Posterior vena cava (tissue), 2 donors: ENCODE results near the gene DMAC1. TPM values are rescaled to one million over a fixed set of nuclear protein-coding genes. Genes with fewer than 3 reads are reported as not detected.

Experiments
- DNase-seq: peaks from one replicate; pipeline ENCODE4 v3.0.0-alpha.2; 2020; ENCODE audit warnings: low spot score
- intact Hi-C, 2 donors: fragments of 100-400 bp; cut with DNase I; formaldehyde crosslinking; loops; one replicate each; pipeline versions ENCODE4 v1.14.1 to v1.14.2; 2022 to 2023
- long read RNA-seq, 2 donors: library from polyadenylated mRNA; unstranded; transcript quantifications; one replicate each; pipeline ENCODE4 v2.0.0, GENCODE V29; 2020 to 2021
- total RNA-seq, 2 donors: library from RNA; stranded (reverse); fragmentation: NEBNext Ultra II Directional; extraction: Animal tissue kit (Norgen Biotek cat#: 25700); gene quantifications; one replicate each; pipeline ENCODE4 v1.2.1, GENCODE V29; 2021
- donor health status: DM: yes; HTN: yes; CAD: no.
- donor health status: DM: yes; HTN: yes; CAD: no.

DMAC1 gene
- total RNA-seq, result 10 to 100 TPM; 35.6 to 45.2 TPM
- long read RNA-seq, donor 1, transcript DMAC1-201 (2 exons, 2,755 nt), result major isoform, 19 of 22 reads
- long read RNA-seq, donor 1, partial matches to known transcripts, result 0 of 22 reads
- long read RNA-seq, donor 1, other reads (novel, unspliced or antisense), result 3 of 22 reads
- long read RNA-seq, donor 2, transcript DMAC1-201 (2 exons, 2,755 nt), result major isoform, 25 of 28 reads
- long read RNA-seq, donor 2, partial matches to known transcripts, result 0 of 28 reads
- long read RNA-seq, donor 2, other reads (novel, unspliced or antisense), result 3 of 28 reads

- intact Hi-C loops, result no loop called here
- DNase-seq, result peak; percentile 92
Measured at GRCh38 chr9:7799234-7799943, at the start of gene DMAC1. Gene DMAC1 (minus strand): TSS chr9:7799778. CDS start chr9:7799734, 44 bp downstream.

GRCh38 chr9:7849362-7849761, 49.8 kb upstream of the DMAC1 start:
- intact Hi-C loops, result no loop called here
- no peak for DNase-seq

GRCh38 chr9:7848498-7848897, 48.9 kb upstream of the DMAC1 start:
- intact Hi-C loops, result no loop called here
- no peak for DNase-seq

- no peak for DNase-seq
- intact Hi-C loops, result no loop called here
Measured at GRCh38 chr9:7844242-7844641, 44.7 kb upstream of the DMAC1 start.

GRCh38 chr9:7841831-7842230, 42.3 kb upstream of the DMAC1 start:
- intact Hi-C loops, result no loop called here

DNA sequence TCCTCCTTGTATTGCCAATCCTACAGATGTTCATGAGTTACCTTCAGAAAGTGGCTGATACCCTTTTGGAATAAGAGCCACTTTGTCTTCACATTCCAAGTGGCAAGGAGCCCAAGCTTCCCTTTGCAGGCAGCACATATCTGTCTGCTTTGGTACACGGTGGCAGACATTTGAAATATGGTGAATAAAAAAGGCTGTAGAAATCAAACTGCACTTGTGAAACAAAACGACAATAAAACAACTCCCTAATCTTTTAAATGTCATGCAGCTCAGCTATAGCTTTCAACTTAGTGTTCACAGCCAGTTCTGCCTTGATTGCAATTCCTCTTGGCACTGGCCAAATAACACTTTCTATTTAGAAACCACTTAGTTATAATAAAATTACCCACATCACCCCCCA, 35.0 kb upstream of the DMAC1 start:
- no peak for DNase-seq
- intact Hi-C loops, result no loop called here

More at GRCh38 chr9:7841831-7842230, 42.3 kb upstream of the DMAC1 start:
- no peak for DNase-seq

- DNase-seq, result no peak
- intact Hi-C loops, result no loop called here
Measured at GRCh38 chr9:7828334-7828733, 28.8 kb upstream of the DMAC1 start.

- DNase-seq, result no peak
- intact Hi-C loops, result no loop called here
Measured at GRCh38 chr9:7827792-7828191, 28.2 kb upstream of the DMAC1 start.

DNA sequence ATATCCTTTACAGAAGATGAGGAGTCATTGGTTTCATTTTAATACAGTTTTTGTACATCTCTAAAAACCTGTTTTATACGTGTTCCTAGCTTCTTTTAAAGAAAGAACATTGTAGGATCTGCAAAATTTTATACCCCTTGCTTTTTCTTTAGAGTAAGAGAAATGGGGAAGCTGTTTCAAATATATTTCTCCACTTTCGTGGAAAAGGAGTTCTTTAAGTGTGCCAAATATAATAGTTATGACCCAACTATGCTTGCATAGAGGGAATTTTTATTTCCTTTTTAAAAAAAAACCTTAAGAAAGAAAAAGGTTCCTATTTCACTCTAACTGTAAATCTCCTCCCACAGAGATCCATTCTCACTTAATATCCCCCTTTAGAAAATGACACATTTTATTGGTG, 27.5 kb upstream of the DMAC1 start:
- no peak for DNase-seq
- intact Hi-C loops, result no loop called here

DNA sequence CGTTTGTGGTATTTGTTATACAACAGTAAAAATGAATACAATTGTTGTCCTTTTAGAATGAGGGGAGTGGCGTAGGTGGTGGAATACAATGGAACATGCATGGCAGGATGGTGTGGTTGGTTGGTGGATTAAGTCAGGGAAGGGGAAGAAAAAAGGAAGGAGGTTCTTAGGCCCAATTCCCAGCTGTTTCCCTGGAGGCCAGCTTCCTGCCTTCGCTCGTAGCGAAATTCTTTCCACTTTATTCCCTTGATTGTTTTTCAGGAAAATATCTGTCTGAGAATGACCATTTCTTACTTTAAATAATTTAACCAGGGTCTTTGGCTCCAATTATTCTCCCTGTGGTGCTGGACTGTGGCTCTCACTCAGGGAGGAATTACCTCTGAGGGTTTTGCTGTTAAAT, 24.1 kb upstream of the DMAC1 start:
- intact Hi-C loops, result no loop called here
- DNase-seq, result no peak

DNA sequence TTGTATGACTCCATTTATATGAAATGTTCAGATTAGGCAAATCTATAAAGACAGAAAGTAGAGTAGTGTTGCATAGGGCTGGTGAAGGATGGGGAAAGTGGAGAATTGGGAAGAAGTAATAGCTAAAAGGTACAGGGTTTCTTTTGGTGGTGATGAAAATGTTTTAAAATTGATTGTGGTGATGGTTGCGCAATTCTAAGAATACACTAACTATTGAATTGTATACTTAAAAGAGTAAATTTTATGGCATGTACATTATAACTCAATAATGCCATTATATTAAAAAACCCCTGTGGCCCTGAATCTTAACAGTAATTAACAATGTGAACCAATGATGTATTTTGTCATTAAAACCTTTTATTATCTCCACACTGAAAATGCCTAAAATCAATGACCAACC, 20.4 kb upstream of the DMAC1 start:
- intact Hi-C loops, result no loop called here
- no peak for DNase-seq

DNA sequence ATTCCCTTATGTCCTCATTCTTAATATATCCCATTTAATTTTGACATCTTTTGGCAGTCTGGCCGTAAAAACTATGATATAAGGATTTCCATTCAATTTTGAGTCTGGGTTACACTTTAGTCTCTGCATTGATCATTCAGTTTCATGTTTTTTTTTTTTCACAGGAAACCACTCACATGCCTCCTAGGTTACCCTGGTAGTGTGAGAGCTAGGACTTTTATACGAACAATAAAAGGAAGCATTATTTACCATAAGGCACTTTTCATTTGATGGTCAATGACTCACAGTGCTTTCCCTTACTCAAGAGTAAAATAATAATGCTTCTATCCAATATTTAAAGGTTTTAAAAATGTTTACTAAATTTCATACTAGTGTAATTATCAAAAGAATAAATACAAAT, 16.4 kb upstream of the DMAC1 start:
- no peak for DNase-seq
- intact Hi-C loops, result no loop called here

- no peak for DNase-seq
- intact Hi-C loops, result no loop called here
Measured at GRCh38 chr9:7813030-7813429, 13.5 kb upstream of the DMAC1 start.

DNA sequence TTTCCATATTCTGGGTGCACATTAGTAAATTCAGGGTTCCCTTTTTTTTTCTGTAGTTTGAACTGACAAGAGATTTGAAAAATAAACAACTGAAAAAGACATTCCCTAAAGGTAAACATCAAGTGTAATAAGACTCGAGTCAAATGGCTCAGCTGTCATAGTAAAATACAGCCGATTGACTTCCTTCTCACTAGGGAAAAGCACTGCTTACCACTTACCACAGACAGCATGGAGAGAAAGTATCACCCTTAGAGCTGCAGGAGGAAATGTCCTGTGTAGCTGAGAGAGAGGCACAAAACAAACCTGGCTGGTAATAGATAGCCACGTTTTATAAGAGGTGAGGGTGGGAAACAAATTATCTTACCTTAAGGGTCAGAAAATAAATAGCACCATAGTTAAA, 12.1 kb upstream of the DMAC1 start:
- intact Hi-C loops, result no loop called here
- DNase-seq, result no peak

GRCh38 chr9:7802666-7803065, 3.1 kb upstream of the DMAC1 start:
- intact Hi-C loops, result no loop called here
- DNase-seq, result no peak

DNA sequence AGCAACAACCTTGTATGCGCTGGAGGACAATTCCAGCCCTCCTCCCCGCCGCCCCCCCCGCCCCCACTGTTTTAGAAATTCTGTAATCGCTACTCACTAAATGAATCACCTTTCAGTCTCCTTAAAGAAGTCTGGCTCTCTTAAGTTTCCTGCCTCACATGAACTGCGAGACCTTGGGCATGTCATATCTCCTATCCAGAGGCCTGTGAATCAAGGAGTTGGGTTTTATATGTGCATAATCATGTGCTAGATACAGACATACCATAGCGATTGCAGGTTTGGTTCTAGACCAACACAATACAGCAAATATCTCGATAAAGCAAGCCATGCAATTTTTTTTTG, 337 bp upstream of the DMAC1 start:
- no peak for DNase-seq
- intact Hi-C loops, result no loop called here

DNA sequence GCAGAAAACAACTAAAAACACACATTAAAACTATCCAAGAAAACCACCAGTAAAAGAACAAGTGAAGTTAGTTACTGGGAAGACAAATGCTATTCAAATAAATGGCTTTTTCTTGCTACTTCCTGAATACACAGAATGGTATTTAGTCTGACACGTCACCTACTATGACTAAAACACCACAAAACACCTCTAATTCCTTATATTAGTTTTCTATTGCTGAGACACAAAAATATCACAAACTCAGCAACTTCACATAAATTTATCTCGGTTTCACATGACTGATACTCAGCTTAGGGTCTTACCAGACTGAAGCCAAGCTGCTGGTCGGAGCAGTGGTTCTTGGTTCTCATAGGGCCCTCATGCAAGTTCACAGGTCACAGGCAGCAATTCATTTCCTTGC, 5.4 kb downstream of the DMAC1 start:
- DNase-seq, result no peak
- intact Hi-C loops, result loop anchor here in 1 of 2 donors (5.0 kb wide), 1 partner anchor 382 kb away; no protein-coding TSS in a partner anchor

- intact Hi-C loops, result loop anchor here in 1 of 2 donors (5.0 kb wide), 1 partner anchor 379 kb away; no protein-coding TSS in a partner anchor
Measured at GRCh38 chr9:7791394-7791793, 8.2 kb downstream of the DMAC1 start.

GRCh38 chr9:7790819-7791182, 8.8 kb downstream of the DMAC1 start:
- intact Hi-C loops, result loop anchor here in 1 of 2 donors (5.0 kb wide), 1 partner anchor 378 kb away; no protein-coding TSS in a partner anchor

More at GRCh38 chr9:7791394-7791793, 8.2 kb downstream of the DMAC1 start:
- DNase-seq, result no peak

GRCh38 chr9:7790022-7790818, 9.4 kb downstream of the DMAC1 start:
- DNase-seq, result no peak
- intact Hi-C loops, result loop anchor here in 1 of 2 donors (5.0 kb wide), 1 partner anchor 378 kb away; no protein-coding TSS in a partner anchor

More at GRCh38 chr9:7790819-7791182, 8.8 kb downstream of the DMAC1 start:
- DNase-seq, result no peak
